ENCODE results near the gene SOCS2.

GRCh38 chr12:93536111-93536765, 36.2 kb upstream of the SOCS2 start:
- TF ChIP-seq YY1 (IDR thresholded peaks at IDR 0.05; ENCODE audit: insufficient read depth, insufficient read length) (no peak), ZNF274 (IDR thresholded peaks at IDR 0.05; ENCODE audit: low read depth, low read length) (no peak)
